HepG2 (cell line): ENCODE results near the gene DLST. TPM values are rescaled to one million over a fixed set of nuclear protein-coding genes. Genes with fewer than 3 reads are reported as not detected.

ENCODE experiments used
- AKAP8 ChIP-seq: sonication (generic); formaldehyde crosslinking; IDR thresholded peaks from 2 replicates; pipeline ENCODE4 v1.5.1; 2020; ENCODE audit warnings: mild to moderate bottlenecking, missing genetic modification reagents
- ATF3 ChIP-seq: sonication (generic); formaldehyde crosslinking; IDR thresholded peaks from 2 replicates; pipeline ENCODE4 v1.4.0; 2020; ENCODE audit warnings: missing genetic modification reagents
- BCL6 ChIP-seq: IDR thresholded peaks from 2 replicates; pipeline ENCODE4 v1.6.1; 2016; ENCODE audit warnings: missing genetic modification reagents, missing compliant biosample characterization
- FOXA3 ChIP-seq: IDR thresholded peaks from 2 replicates; pipeline ENCODE4 v1.6.1; 2016; ENCODE audit warnings: missing genetic modification reagents, missing compliant biosample characterization
- GPBP1L1 ChIP-seq: sonication (generic); formaldehyde crosslinking; IDR thresholded peaks from 2 replicates; pipeline ENCODE4 v1.5.0; 2020; ENCODE audit warnings: mild to moderate bottlenecking, missing genetic modification reagents
- HNF1A ChIP-seq, 2 experiments: sonication (generic) in 1 of 2; formaldehyde crosslinking in 1 of 2; IDR thresholded peaks; 2 replicates each; pipeline versions ENCODE4 v1.4.0 to v1.6.1; 2016 to 2020; ENCODE audit warnings: borderline replicate concordance in 1 of 2, low read depth in 1 of 2, mild to moderate bottlenecking in 1 of 2, missing genetic modification reagents in 1 of 2
- HNF4A ChIP-seq: sonication (generic); formaldehyde crosslinking; IDR thresholded peaks from 2 replicates; pipeline ENCODE4 v1.4.0; 2020; ENCODE audit warnings: missing genetic modification reagents
- HNF4G ChIP-seq, 2 experiments: sonication (generic) in 1 of 2; formaldehyde crosslinking in 1 of 2; IDR thresholded peaks; 2 replicates each; pipeline versions ENCODE4 v1.4.0 to v1.6.1; 2011 to 2020; ENCODE audit warnings: borderline replicate concordance in 2 of 2, low read depth in 2 of 2, mild to moderate bottlenecking in 2 of 2, low read length in 1 of 2, missing genetic modification reagents in 1 of 2, moderate library complexity in 1 of 2
- HNRNPLL ChIP-seq: fragments of 200-400 bp; formaldehyde crosslinking; IDR thresholded peaks from 2 replicates; pipeline ENCODE4 v1.6.1; 2017; ENCODE audit warnings: mild to moderate bottlenecking, low read depth, low read length; ENCODE audit not compliant: poor library complexity, severe bottlenecking
- JUND ChIP-seq: sonication (generic); formaldehyde crosslinking; IDR thresholded peaks from 2 replicates; pipeline ENCODE4 v1.8.0; 2022; ENCODE audit warnings: mild to moderate bottlenecking, missing genetic modification reagents
- KAT2B ChIP-seq: fragments of 150-350 bp; IDR thresholded peaks from 2 replicates; pipeline ENCODE4 v1.6.1; 2014; ENCODE audit warnings: low read depth, low read length, borderline replicate concordance
- KDM3A ChIP-seq: IDR thresholded peaks from 2 replicates; pipeline ENCODE4 v1.6.1; 2018; ENCODE audit warnings: low read depth, missing compliant biosample characterization
- MEIS2 ChIP-seq: sonication (generic); formaldehyde crosslinking; IDR thresholded peaks from 2 replicates; pipeline ENCODE4 v1.9.0; 2021; ENCODE audit warnings: mild to moderate bottlenecking, missing genetic modification reagents
- MXI1 ChIP-seq: IDR thresholded peaks from 3 replicates; pipeline ENCODE4 v1.6.1; 2012; ENCODE audit warnings: low read depth, low read length, inconsistent platforms, borderline replicate concordance
- PHF5A ChIP-seq: IDR thresholded peaks from one replicate; pipeline ENCODE4 v1.6.1; 2018; ENCODE audit warnings: low read depth, missing genetic modification reagents; ENCODE audit not compliant: unreplicated experiment
- REXO4 ChIP-seq: sonication (generic); formaldehyde crosslinking; IDR thresholded peaks from 2 replicates; pipeline ENCODE4 v1.8.0; 2022; ENCODE audit warnings: missing genetic modification reagents, mild to moderate bottlenecking, borderline replicate concordance
- SIN3B ChIP-seq: fragments of 150-350 bp; IDR thresholded peaks from 2 replicates; pipeline ENCODE4 v1.6.1; 2014; ENCODE audit warnings: low read length
- SIX4 ChIP-seq: sonication (generic); formaldehyde crosslinking; IDR thresholded peaks from 2 replicates; pipeline ENCODE4 v1.4.0; 2020; ENCODE audit warnings: missing genetic modification reagents
- SOX5 ChIP-seq: IDR thresholded peaks from 2 replicates; pipeline ENCODE4 v1.6.1; 2016; ENCODE audit warnings: borderline replicate concordance
- ZBTB21 ChIP-seq: sonication (generic); formaldehyde crosslinking; IDR thresholded peaks from 2 replicates; pipeline ENCODE4 v1.4.0; 2020; ENCODE audit warnings: missing genetic modification reagents
- ZMYM2 ChIP-seq: sonication (generic); formaldehyde crosslinking; IDR thresholded peaks from 2 replicates; pipeline ENCODE4 v1.8.0; 2022; ENCODE audit warnings: mild to moderate bottlenecking, missing genetic modification reagents
- ZNF704 ChIP-seq: sonication (generic); formaldehyde crosslinking; IDR thresholded peaks from 2 replicates; pipeline ENCODE4 v1.8.1; 2023; ENCODE audit warnings: mild to moderate bottlenecking, inconsistent platforms, moderate library complexity, missing genetic modification reagents, borderline replicate concordance
- polyA plus RNA-seq, 8 experiments: library from polyadenylated mRNA; depleted of rRNA in 3 of 8; stranded (reverse) in 7 of 8; unstranded in 1 of 8; fragments of >200 nt; fragmentation: Illumina TruSeq in 4 of 8; extraction: Trizol in 4 of 8; gene quantifications; 2 replicates each; pipeline versions ENCODE4 v1.2.1 to v1.2.3, GENCODE V29; 2011 to 2016; ENCODE audit warnings: low read depth in 4 of 8, missing spikeins in 1 of 8, mixed read lengths in 1 of 8; ENCODE audit not compliant: insufficient read depth in 1 of 8
- total RNA-seq, 5 experiments: library from RNA; depleted of rRNA; stranded (reverse); fragments of >200 nt; fragmentation: Illumina TruSeq; extraction: Trizol; gene quantifications; 2 replicates each; pipeline ENCODE4 v1.2.3, GENCODE V29; 2016; ENCODE audit warnings: low read depth in 1 of 5

DLST gene
- total and polyA plus RNA-seq, 2 of the 13 experiments (the other 11 are each of a cell fraction or from before 2014, with no cell fraction given): 56.5 to 94.3 TPM

- TF ChIP-seq ZNF704 (CRISPR knock-in tag) (no peak), HNRNPLL (no peak), MEIS2 (0 out of 2 replicates have a peak, but pooled peaks have one; percentile 16), ZMYM2 (0 out of 2 replicates have a peak, but pooled peaks have one; percentile 51), GPBP1L1 (CRISPR knock-in tag) (no peak), SOX5 (CRISPR knock-in tag) (peak; percentile 57; the same call in 1 of the 2 replicates), REXO4 (CRISPR knock-in tag) (no peak), SIN3B (no peak), ZBTB21 (CRISPR knock-in tag) (no peak), KDM3A (CRISPR knock-in tag) (peak; percentile 69; the same call in 1 of the 2 replicates), SIX4 (peak; percentile 24; the same call in 1 of the 2 replicates), AKAP8 (CRISPR knock-in tag) (no peak), HNF4A (peak; percentile 71), MXI1 (no peak), FOXA3 (CRISPR knock-in tag) (peak; percentile 85), BCL6 (CRISPR knock-in tag) (0 out of 2 replicates have a peak, but pooled peaks have one; percentile 55), JUND (CRISPR knock-in tag) (no peak), HNF1A (IDR thresholded peaks at IDR 0.05; ENCODE audit: low read depth) (no peak), HNF1A (CRISPR knock-in tag; IDR thresholded peaks at IDR 0.05; ENCODE audit: borderline replicate concordance) (0 out of 2 replicates have a peak, but pooled peaks have one; percentile 35), ATF3 (CRISPR knock-in tag) (peak; percentile 50; the same call in 1 of the 2 replicates), HNF4G (IDR thresholded peaks at IDR 0.05; ENCODE audit: borderline replicate concordance, low read depth, low read length) (0 out of 2 replicates have a peak, but pooled peaks have one; percentile 19), HNF4G (CRISPR knock-in tag; IDR thresholded peaks at IDR 0.05; ENCODE audit: borderline replicate concordance, low read depth) (no peak), PHF5A (peak; percentile 41), KAT2B (no peak)
Observed at GRCh38 chr14:74945852-74946658, 64.3 kb downstream of the DLST start (continued).
